GM04503 (cell line): ENCODE results near the gene AK2.
A peak's percentile ranks its signal among the peaks of the same experiment; 100 is the strongest.
"Not testable (repeated sequence)": the region's sequence is repeated elsewhere in the genome, so short reads cannot be mapped to it uniquely, and the experiment has no call there.

Experiments used
- DNase-seq: peaks from one replicate; pipeline ENCODE4 v3.0.0-alpha.2; 2012; ENCODE audit warnings: low read depth

AK2 gene

DNA sequence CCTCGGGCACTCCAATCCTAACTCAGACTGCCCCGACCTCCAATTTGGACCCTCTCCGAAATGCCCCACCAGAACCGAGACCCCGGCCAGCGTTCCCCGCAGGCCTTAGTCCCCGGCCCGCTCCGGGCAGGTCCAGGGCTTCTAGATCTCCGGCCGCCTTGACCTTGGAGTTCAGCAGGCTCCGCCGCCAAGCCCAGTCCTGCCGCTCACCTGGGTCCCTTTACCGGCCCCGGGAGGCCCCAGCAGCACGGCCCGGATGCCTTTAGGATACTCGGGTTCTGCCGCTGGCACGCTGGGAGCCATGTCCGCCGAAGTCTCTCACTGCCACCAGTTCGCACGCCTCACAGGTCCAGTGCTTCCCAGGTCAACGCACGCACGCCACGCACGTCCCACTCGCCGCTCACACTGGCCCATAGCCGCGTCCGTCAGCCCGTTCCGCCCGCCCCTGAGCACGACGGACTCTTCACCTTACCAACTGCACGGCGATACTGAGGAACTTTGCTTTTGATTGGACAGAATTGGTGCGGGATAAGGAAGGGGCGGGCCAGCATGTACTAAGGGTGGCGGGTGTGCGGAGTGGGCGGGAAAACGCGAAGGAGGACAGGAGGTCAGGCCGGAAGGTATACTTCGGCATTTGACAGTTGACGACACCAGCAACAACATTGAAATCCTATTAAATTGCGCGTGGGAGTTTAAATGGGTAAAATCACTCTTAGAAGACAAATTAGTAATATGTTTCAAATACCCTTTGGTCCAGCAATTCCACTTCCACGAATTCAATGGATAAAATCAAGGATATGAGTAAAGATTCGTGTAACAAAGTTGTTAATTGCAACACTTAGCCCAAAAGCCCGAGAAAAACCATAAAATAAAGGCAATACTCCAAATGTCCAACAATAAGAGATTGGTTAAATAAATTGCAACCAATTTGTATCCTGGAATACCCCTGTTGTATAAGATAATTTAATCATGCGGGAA, at the start of gene AK2:
AK2 (minus strand) TSS at position 358 of the 978 bp plus-strand sequence; CDS start at position 303, 55 bp downstream.
- DNase-seq, result peak; percentile 92

GRCh38 chr1:33086384-33086850, 49.7 kb upstream of the AK2 start:
- no peak for DNase-seq

- no peak for DNase-seq
Observed at GRCh38 chr1:33085332-33085731, 48.6 kb upstream of the AK2 start.

GRCh38 chr1:33082575-33083108, 46.0 kb upstream of the AK2 start:
- no peak for DNase-seq

- DNase-seq, result no peak
Observed at GRCh38 chr1:33081554-33082305, 45.0 kb upstream of the AK2 start.

DNA sequence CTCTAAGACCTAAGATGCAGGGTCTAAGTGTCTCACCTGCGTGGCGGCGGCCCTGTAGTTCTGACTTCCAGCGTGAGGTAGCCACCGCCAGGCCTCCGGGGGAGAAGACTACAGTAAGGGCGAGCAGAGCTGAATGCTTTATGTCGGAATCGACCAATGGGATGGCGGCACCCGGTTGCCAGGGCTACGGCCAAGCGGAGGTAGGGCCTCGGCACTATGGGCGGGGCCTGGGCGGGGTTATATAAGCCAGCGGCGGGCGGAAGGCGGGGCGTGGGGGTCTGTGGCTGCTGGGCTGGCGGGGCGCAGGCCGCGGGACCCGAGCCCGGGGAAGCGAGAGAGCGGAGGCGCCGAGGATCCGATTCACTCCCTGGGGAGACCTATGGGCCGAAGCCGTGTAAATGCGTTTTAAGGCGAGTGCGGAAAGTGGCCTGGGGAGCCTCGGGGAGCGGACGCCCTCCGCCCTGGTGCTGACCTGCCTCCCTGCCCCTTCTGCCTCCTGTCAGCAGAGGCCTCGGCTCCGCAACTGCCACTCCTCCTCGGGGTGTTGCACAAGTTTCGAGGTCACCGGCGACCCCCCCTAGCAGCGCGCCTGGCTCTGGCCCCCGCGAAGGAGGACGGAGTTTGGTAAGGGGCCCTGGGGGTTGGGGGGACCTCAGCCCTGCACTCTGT, 44.3 kb upstream of the AK2 start, which contains the start of gene AZIN2:
AZIN2 (plus strand) TSS at position 269 of the 669 bp plus-strand sequence. CDS start 1,097 bp downstream, outside the sequence.
- DNase-seq, result peak; percentile 68

DNA sequence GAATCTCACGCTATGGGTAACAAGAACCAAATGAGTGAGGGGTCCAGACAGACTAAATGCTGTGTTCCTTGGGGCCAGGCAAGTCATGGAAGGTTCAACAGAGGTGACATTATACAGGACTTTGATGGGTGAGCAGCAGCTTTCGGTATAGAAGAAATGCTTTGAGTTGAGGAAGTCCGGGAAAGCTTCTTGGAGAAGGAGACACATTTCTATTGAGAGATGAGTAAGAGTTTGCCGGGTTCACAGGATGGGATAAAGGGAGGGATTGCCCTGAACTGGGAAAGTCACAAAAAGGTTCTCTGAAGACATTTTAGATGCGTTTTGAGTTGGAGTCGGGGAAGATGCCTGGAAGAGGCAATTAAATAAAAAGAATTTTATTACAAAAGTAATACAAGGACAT, 43.7 kb upstream of the AK2 start:
- DNase-seq, result no peak

DNA sequence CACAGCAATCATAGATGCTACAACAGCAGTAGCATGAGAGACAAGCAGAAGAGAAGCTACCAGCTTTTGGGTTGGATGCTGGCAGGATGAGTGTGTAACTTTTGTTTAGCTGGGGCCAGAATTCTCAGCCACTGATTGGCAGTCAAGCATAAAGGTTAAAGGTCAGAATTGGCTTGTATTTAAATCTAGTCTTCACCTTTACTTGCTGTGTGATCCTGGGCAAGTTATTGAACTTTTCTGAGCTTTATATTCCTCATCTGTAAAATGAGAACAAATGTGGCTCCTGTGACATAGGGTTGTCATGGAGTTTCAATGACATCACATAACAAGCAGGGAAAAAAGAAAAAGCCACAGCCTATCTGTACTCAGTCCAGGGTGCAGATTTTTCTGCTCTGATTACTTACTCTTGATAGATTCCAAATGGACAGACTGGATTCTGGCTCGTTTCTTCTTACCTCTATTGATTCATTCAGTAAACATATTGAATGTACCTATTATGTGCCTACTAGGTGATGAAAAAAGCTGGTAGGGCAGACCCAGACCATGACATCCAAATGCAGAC, 41.4 kb upstream of the AK2 start:
- no peak for DNase-seq

GRCh38 chr1:33074193-33074945, 37.7 kb upstream of the AK2 start:
- no peak for DNase-seq

DNA sequence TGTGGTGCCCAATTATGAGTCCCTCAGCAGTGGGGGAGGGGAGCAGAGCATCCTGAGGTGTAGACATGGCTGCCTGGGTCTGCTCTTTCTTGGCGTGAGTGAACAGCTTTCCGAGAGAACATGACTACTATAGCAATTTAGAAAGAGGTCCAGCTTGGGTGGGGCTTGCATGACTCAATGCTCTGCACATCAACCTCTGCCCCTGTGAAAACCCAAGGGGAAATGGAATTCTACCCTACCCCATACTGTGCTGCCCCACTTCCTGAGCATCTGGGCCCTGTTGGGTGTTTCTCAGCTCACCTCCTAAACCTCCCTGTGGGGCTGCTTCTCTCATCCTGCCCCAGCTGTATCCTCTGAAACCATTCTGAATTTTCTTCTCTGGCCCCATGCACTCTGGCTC, 36.0 kb upstream of the AK2 start:
- DNase-seq, result no peak

DNA sequence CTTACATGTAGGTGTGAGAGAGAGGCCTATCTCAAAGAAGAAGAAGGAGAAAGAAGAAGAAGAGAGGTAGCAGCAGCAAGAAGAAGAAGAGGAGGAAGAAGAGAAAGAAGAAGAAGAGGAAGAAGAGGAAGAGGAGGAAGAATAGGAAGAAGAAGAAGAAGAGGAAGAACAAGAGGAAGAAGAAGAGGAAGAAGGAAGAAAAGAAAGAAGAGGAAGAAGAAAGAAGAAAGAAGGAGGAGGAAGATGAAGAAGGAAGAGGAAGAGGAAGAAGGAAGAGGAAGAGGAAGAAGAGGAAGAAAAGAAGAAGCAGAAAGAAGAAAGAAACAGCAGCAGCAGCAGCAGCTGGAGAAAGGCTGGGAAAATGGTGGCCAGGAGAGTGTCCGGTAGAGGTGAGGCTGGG, 33.9 kb upstream of the AK2 start:
- no peak for DNase-seq

GRCh38 chr1:33068108-33068507, 31.4 kb upstream of the AK2 start:
- DNase-seq, result not testable (repeated sequence)

DNA sequence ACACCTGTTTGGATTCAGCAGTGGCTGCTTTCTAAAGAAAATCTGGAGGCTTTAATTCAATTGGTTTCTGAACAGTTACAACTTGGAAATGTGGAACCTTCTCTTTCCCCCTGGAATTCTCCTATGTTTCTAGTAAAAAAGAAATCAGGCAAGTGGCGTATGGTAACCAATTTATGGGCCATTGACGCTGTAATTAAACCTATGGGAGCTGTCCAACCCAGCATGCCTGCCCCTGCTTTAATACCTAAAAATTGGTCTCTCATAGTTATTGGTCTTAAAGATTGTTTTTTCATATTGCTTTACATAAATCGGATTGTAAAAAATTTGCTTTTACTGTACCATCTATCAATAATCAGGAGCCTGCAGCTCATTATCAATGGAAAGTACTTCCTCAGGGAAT, 29.8 kb upstream of the AK2 start:
- not testable (repeated sequence) for DNase-seq

DNA sequence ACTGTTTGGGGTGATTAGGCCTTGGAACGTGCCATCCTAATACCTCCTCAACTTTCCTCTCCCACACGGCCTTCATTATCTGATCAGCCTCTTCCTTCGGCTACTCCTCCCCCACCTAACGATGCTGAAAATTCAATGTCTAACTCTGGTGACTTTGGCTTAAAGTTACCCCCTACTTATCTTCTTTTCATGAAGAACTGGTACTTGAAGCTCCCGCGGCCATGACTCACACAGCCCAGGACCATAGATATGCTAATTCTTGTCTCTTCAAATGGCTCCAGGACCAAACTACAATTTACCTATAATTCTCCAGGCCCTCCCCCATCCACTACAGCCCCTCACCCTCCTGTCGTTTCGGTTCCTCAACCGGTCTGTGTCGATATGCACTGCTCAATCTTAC, 28.6 kb upstream of the AK2 start:
- DNase-seq, result no peak

GRCh38 chr1:33064284-33064683, 27.6 kb upstream of the AK2 start:
- not testable (repeated sequence) for DNase-seq

DNA sequence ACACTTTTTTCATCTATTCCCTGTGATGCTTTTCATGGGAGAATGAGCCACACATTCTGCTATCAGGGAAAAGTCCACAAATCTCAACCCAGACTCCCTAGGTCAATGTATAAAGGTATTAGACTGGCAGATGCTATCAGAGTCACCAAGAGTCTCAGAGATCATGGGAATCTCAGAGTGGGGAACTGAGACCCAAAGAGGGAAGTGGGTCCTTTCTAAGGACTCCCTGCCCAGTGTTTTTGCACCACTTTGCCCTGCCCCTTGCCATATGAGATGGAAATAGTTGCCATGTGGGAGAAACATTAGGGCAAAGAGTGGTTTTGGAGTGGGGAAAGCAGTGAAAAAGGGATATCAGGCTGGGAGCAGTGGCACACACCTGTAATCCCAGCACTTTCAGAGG, 25.2 kb upstream of the AK2 start:
- DNase-seq, result no peak

- peak; percentile 93 for DNase-seq
Observed at GRCh38 chr1:33060579-33061083, 23.9 kb upstream of the AK2 start.

GRCh38 chr1:33057095-33057494, 20.4 kb upstream of the AK2 start:
- DNase-seq, result no peak

- no peak for DNase-seq
Observed at GRCh38 chr1:33056426-33056825, 19.7 kb upstream of the AK2 start.

DNA sequence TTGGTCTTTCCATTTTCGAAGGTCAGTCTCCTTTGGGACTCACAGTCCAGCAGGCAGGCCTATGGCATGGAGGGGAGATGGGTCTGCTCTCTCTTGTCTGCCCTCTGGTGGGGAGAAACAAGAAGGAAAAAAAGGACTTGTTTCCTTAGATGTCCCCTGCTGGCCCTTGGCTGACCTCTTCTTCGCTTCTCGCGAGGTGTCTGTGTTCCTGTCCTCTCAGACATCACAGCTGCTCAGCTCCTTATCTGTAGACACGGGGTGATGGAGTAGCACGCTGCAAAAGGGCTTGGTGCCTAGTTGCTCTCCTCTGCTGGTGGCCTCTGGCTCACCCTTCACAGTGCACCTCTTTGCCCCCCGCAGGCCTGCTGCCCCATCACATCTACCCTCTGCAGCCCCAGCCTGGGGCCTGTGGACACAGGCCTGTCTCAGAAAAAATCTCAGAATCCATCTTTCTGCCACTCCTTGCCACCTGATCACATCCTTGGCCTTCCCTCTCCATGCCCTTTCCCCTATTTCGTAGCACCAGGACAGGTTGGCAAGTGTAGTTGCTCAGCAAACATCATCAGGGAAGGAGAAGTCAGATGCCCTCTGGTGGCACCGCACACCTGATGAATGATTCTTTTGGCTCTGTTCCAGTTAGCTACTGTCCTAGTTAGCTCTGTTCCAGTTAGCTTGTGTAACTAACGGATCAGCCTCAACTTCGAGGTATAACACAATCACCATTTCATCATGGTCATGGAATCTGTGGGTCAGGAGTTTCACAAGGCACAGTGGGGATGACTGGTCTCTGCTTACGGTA, 18.7 kb upstream of the AK2 start:
- DNase-seq, result no peak
